Liver (tissue), 9 donors: ENCODE results near the gene POLDIP2. TPM values are rescaled to one million over a fixed set of nuclear protein-coding genes. Genes with fewer than 3 reads are reported as not detected.

Source experiments
- DNase-seq: peaks from one replicate; pipeline ENCODE4 v3.0.0-alpha.2; 2017; ENCODE audit warnings: low spot score
- H3K27ac ChIP-seq, 2 donors: one replicate each; pipeline ENCODE4 v1.7.0; 2013; ENCODE audit warnings: inconsistent platforms in 2 of 2, low read length in 2 of 2, control low read depth in 1 of 2, low read depth in 1 of 2, mild to moderate bottlenecking in 1 of 2
- H3K27me3 ChIP-seq, 4 donors: one replicate each; pipeline versions ENCODE4 v1.6.1 to v1.7.0; 2013; ENCODE audit warnings: low read length in 3 of 4, inconsistent platforms in 1 of 4, mild to moderate bottlenecking in 1 of 4, moderate library complexity in 1 of 4; ENCODE audit not compliant: control insufficient read depth in 4 of 4, insufficient read depth in 4 of 4
- H3K36me3 ChIP-seq, 4 donors: one replicate each; pipeline versions ENCODE4 v1.6.1 to v1.7.0; 2013; ENCODE audit warnings: low read length in 3 of 4, mild to moderate bottlenecking in 3 of 4, low read depth in 1 of 4, moderate library complexity in 1 of 4; ENCODE audit not compliant: control insufficient read depth in 4 of 4, insufficient read depth in 3 of 4
- H3K4me1 ChIP-seq, 4 donors: one replicate each; pipeline versions ENCODE4 v1.6.1 to v1.7.0; 2013; ENCODE audit warnings: low read length in 3 of 4, mild to moderate bottlenecking in 3 of 4, moderate library complexity in 1 of 4; ENCODE audit not compliant: control insufficient read depth in 4 of 4, insufficient read depth in 4 of 4
- H3K4me3 ChIP-seq, 3 donors: one replicate each; pipeline versions ENCODE4 v1.6.1 to v1.7.0; 2013; ENCODE audit warnings: low read length in 3 of 3, control low read depth in 1 of 3, low read depth in 1 of 3, mild to moderate bottlenecking in 1 of 3
- H3K9ac ChIP-seq, 2 donors: one replicate each; pipeline ENCODE4 v1.7.0; 2013; ENCODE audit warnings: low read length in 2 of 2, mild to moderate bottlenecking in 2 of 2, moderate library complexity in 2 of 2, control low read depth in 1 of 2, low read depth in 1 of 2
- H3K9me3 ChIP-seq, 4 donors: one replicate each; pipeline versions ENCODE4 v1.6.1 to v1.7.0; 2013; ENCODE audit warnings: low read length in 3 of 4; ENCODE audit not compliant: control insufficient read depth in 4 of 4
- EGR1 ChIP-seq, 2 donors: IDR thresholded peaks; 2 replicates each; pipeline ENCODE4 v1.6.1; 2016 to 2018; ENCODE audit warnings: antibody characterized with exemption in 2 of 2, low read depth in 2 of 2
- FOXA1 ChIP-seq: IDR thresholded peaks from 2 replicates; pipeline ENCODE4 v1.6.1; 2016; ENCODE audit warnings: antibody characterized with exemption
- FOXA2 ChIP-seq: IDR thresholded peaks from 2 replicates; pipeline ENCODE4 v1.6.1; 2016; ENCODE audit warnings: antibody characterized with exemption
- GABPA ChIP-seq, 2 donors: IDR thresholded peaks in 1 of 2; conservative IDR thresholded peaks in 1 of 2; 2 replicates each; pipeline ENCODE4 v1.6.1; 2016; ENCODE audit warnings: antibody characterized with exemption in 2 of 2, mild to moderate bottlenecking in 1 of 2, moderate library complexity in 1 of 2
- HNF4A ChIP-seq, 2 donors: conservative IDR thresholded peaks; 2 replicates each; pipeline ENCODE4 v1.6.1; 2016; ENCODE audit warnings: antibody characterized with exemption in 2 of 2, mild to moderate bottlenecking in 2 of 2
- HNF4G ChIP-seq: IDR thresholded peaks from 2 replicates; pipeline ENCODE4 v1.6.1; 2016; ENCODE audit warnings: antibody characterized with exemption
- JUND ChIP-seq, 2 donors: IDR thresholded peaks; 2 replicates each; pipeline ENCODE4 v1.6.1; 2016; ENCODE audit warnings: antibody characterized with exemption in 2 of 2
- NR2F2 ChIP-seq: IDR thresholded peaks from 2 replicates; pipeline ENCODE4 v1.6.1; 2016; ENCODE audit warnings: antibody characterized with exemption
- RAD21 ChIP-seq, 2 donors: IDR thresholded peaks; 2 replicates each; pipeline ENCODE4 v1.6.1; 2016; ENCODE audit warnings: antibody characterized with exemption in 2 of 2, mild to moderate bottlenecking in 2 of 2
- SP1 ChIP-seq: IDR thresholded peaks from 2 replicates; pipeline ENCODE4 v1.6.1; 2018; ENCODE audit warnings: antibody characterized with exemption, mild to moderate bottlenecking
- TAF1 ChIP-seq: conservative IDR thresholded peaks from 2 replicates; pipeline ENCODE4 v1.6.1; 2016; ENCODE audit warnings: antibody characterized with exemption, mild to moderate bottlenecking
- YY1 ChIP-seq: IDR thresholded peaks from 2 replicates; pipeline ENCODE4 v1.6.1; 2016; ENCODE audit warnings: antibody characterized with exemption, mild to moderate bottlenecking
- whole genome bisulfite sequencing: extraction: QIAGEN DNeasy Blood & Tissue Kit; methylation state at CpG from one replicate; pipeline ENCODE4 v1.1.7; 2013; 5-methylcytosine and 5-hydroxymethylcytosine counted together
- polyA plus RNA-seq, 2 donors: library from polyadenylated mRNA; stranded (reverse) in 1 of 2; unstranded in 1 of 2; fragments of 200-250 nt in 1 of 2; fragments of >200 nt in 1 of 2; fragmentation: Nextera tagmentation in 1 of 2; extraction: Ambion mirVana in 1 of 2; gene quantifications; one replicate each; pipeline versions ENCODE4 v1.2.1 to v1.2.3, GENCODE V29; 2013 to 2015
- total RNA-seq, 2 donors: library from RNA; depleted of rRNA; stranded (reverse); fragments of >200 nt; gene quantifications; one replicate each; pipeline ENCODE4 v1.2.3, GENCODE V29; 2014
- TF ChIP-seq, protein P1 (sequence below): IDR thresholded peaks from 2 replicates; pipeline ENCODE4 v1.6.1; 2016; ENCODE audit warnings: antibody characterized with exemption
- TF ChIP-seq, protein P2 (sequence below): fragments of 150-350 bp; IDR thresholded peaks from 2 replicates; pipeline ENCODE4 v1.5.1; 2017; ENCODE audit warnings: improper control_type of control experiment, low read depth, low read length; ENCODE audit not compliant: missing input control
- TF ChIP-seq, protein P3 (sequence below): IDR thresholded peaks from 2 replicates; pipeline ENCODE4 v1.6.1; 2016; ENCODE audit warnings: antibody characterized with exemption
- TF ChIP-seq, protein P4 (sequence below): IDR thresholded peaks from 2 replicates; pipeline ENCODE4 v1.6.1; 2016; ENCODE audit warnings: antibody characterized with exemption, mild to moderate bottlenecking
- TF ChIP-seq, protein P5 (sequence below): IDR thresholded peaks from 2 replicates; pipeline ENCODE4 v1.6.1; 2016; ENCODE audit warnings: antibody characterized with exemption
- donor health status: healthy.
- donor health status: healthy.
- donor health status: healthy.
- donor health status: healthy.
- donor health status: healthy.

The POLDIP2 gene
- total and polyA plus RNA-seq, 4 donors: 65.5 to 150 (median 104) TPM

DNA sequence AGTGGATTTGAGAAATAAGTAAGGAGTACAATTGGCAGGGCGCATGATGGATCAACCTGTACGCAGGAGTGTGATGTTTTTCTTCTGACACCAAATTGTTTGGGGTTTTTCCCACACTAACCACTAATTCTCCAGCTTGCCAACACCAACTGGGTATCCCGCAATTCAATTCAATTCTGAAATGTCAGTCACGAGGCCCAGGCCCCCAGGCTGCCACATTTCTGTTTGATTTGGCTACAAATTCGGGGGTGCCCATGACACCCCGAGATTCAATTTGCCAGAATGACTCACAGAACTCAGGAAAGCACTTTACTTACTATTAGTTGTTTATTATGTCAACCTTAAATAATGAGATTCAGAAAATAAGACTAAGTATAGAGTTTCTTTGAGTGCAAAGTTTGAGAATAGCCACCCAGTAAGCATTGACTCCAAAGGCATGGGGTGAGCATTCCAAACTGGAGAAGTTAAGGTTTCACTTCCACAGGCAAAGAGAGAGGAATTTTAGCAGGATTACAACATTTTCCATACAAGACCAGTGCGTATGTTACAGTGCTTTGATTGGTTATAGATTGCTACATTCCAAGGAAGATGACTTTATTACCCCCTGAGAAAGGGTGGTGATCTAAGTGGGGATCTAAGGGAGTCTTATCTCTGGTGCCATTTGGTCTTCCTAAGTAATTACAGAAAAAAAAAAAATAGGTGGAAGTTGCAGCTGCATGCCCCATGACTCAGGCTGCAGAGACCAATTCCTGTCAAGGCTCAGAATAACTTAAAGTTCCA lies 37.2 kb upstream of the POLDIP2 start:
- H3K9me3 ChIP-seq: no peaks in the 10 kb centered on the region
- no peak overlapping the region for H3K4me3 ChIP-seq
- H3K36me3 ChIP-seq: peaks cover 6 to 23% (median 14%) of the 10 kb centered on the region in 4 donors
- no peak for DNase-seq
- WGBS: 82% methylated on average over 7 of the region's 7 CpGs
- H3K27me3 ChIP-seq: no peaks in the 10 kb centered on the region
- no peak overlapping the region for H3K27ac ChIP-seq
- peaks cover 9 to 22% (median 21%) of the 10 kb centered on the region in 4 donors for H3K4me1 ChIP-seq
- TF ChIP-seq YY1 (no peak), GABPA (IDR thresholded peaks at IDR 0.05 in 1 of 2, conservative IDR thresholded peaks at IDR 0.05 in 1 of 2) (no peak), TAF1 (no peak), JUND (IDR thresholded peaks at IDR 0.05) (no peak), NR2F2 (no peak), HNF4A (conservative IDR thresholded peaks at IDR 0.05) (no peak), FOXA1 (no peak), HNF4G (no peak)
- TF ChIP-seq, protein P1, sequence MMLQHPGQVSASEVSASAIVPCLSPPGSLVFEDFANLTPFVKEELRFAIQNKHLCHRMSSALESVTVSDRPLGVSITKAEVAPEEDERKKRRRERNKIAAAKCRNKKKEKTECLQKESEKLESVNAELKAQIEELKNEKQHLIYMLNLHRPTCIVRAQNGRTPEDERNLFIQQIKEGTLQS: no peak
- TF ChIP-seq, protein P2, sequence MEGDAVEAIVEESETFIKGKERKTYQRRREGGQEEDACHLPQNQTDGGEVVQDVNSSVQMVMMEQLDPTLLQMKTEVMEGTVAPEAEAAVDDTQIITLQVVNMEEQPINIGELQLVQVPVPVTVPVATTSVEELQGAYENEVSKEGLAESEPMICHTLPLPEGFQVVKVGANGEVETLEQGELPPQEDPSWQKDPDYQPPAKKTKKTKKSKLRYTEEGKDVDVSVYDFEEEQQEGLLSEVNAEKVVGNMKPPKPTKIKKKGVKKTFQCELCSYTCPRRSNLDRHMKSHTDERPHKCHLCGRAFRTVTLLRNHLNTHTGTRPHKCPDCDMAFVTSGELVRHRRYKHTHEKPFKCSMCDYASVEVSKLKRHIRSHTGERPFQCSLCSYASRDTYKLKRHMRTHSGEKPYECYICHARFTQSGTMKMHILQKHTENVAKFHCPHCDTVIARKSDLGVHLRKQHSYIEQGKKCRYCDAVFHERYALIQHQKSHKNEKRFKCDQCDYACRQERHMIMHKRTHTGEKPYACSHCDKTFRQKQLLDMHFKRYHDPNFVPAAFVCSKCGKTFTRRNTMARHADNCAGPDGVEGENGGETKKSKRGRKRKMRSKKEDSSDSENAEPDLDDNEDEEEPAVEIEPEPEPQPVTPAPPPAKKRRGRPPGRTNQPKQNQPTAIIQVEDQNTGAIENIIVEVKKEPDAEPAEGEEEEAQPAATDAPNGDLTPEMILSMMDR: no peak
- TF ChIP-seq, protein P3, sequence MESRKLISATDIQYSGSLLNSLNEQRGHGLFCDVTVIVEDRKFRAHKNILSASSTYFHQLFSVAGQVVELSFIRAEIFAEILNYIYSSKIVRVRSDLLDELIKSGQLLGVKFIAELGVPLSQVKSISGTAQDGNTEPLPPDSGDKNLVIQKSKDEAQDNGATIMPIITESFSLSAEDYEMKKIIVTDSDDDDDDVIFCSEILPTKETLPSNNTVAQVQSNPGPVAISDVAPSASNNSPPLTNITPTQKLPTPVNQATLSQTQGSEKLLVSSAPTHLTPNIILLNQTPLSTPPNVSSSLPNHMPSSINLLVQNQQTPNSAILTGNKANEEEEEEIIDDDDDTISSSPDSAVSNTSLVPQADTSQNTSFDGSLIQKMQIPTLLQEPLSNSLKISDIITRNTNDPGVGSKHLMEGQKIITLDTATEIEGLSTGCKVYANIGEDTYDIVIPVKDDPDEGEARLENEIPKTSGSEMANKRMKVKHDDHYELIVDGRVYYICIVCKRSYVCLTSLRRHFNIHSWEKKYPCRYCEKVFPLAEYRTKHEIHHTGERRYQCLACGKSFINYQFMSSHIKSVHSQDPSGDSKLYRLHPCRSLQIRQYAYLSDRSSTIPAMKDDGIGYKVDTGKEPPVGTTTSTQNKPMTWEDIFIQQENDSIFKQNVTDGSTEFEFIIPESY: no peak
- H3K9ac ChIP-seq: no peak overlapping the region

DNA sequence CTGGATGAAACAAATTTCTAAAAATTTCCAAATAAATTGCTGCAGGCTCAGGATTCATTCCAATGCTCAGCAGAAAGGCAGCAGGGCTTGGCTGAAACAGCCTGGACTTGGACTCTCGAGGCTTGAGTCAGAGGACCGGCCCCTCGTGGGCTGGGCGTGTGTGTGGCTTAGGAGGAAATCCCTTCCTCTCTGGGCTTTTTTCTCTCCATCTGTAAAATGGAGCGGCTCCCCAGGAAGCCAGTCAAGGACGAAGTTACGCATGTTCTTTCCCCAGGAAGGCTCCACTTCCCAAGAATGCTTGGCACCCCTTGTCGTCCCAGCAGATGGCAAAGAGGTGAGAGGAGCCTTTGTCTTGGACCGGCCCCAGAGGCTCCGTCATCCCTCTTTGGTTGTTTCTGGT lies 35.2 kb upstream of the POLDIP2 start:
- Histone ChIP-seq H3K4me3 (no peak overlapping the region), H3K27ac (no peak overlapping the region), H3K9me3 (no peaks in the 10 kb centered on the region), H3K27me3 (no peaks in the 10 kb centered on the region), H3K36me3 (peaks cover 2 to 19% (median 11%) of the 10 kb centered on the region in 4 donors), H3K9ac (no peak overlapping the region), H3K4me1 (peaks cover under 1 to 2% (median under 1%) of the 10 kb centered on the region in 4 donors)
- DNase-seq: no peak
- WGBS: 85% methylated on average over 10 of the region's 10 CpGs
- TF ChIP-seq EGR1 (IDR thresholded peaks at IDR 0.05; ENCODE audit: low read depth in 2 of 2) (no peak), HNF4G (no peak), SP1 (no peak), YY1 (no peak), FOXA1 (no peak), FOXA2 (no peak), HNF4A (conservative IDR thresholded peaks at IDR 0.05) (no peak), RAD21 (IDR thresholded peaks at IDR 0.05) (no peak), GABPA (IDR thresholded peaks at IDR 0.05 in 1 of 2, conservative IDR thresholded peaks at IDR 0.05 in 1 of 2) (no peak), TAF1 (no peak), JUND (IDR thresholded peaks at IDR 0.05) (no peak)
- TF ChIP-seq, protein P4, sequence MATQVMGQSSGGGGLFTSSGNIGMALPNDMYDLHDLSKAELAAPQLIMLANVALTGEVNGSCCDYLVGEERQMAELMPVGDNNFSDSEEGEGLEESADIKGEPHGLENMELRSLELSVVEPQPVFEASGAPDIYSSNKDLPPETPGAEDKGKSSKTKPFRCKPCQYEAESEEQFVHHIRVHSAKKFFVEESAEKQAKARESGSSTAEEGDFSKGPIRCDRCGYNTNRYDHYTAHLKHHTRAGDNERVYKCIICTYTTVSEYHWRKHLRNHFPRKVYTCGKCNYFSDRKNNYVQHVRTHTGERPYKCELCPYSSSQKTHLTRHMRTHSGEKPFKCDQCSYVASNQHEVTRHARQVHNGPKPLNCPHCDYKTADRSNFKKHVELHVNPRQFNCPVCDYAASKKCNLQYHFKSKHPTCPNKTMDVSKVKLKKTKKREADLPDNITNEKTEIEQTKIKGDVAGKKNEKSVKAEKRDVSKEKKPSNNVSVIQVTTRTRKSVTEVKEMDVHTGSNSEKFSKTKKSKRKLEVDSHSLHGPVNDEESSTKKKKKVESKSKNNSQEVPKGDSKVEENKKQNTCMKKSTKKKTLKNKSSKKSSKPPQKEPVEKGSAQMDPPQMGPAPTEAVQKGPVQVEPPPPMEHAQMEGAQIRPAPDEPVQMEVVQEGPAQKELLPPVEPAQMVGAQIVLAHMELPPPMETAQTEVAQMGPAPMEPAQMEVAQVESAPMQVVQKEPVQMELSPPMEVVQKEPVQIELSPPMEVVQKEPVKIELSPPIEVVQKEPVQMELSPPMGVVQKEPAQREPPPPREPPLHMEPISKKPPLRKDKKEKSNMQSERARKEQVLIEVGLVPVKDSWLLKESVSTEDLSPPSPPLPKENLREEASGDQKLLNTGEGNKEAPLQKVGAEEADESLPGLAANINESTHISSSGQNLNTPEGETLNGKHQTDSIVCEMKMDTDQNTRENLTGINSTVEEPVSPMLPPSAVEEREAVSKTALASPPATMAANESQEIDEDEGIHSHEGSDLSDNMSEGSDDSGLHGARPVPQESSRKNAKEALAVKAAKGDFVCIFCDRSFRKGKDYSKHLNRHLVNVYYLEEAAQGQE: no peak
- TF ChIP-seq, protein P3: no peak
- TF ChIP-seq, protein P2: no peak
- TF ChIP-seq, protein P1: no peak
- TF ChIP-seq, protein P5, sequence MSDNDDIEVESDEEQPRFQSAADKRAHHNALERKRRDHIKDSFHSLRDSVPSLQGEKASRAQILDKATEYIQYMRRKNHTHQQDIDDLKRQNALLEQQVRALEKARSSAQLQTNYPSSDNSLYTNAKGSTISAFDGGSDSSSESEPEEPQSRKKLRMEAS: no peak
